Fibroblast of lung (primary cell): Measurements from ENCODE around the gene RETNLB.

Experiments used
- EZH2 ChIP-seq: IDR thresholded peaks from 2 replicates; pipeline ENCODE4 v1.5.1; 2012; ENCODE audit warnings: low read length, control low read depth, mild to moderate bottlenecking; ENCODE audit errors: missing control alignments
- TF ChIP-seq, protein P1 (sequence below), 2 donors: IDR thresholded peaks in 1 of 2; conservative IDR thresholded peaks in 1 of 2; 1 replicate in 1 of 2; 2 replicates in 1 of 2; pipeline ENCODE4 v1.5.1; 2011 to 2012; ENCODE audit warnings: low read length in 2 of 2, control low read depth in 1 of 2, inconsistent platforms in 1 of 2, low read depth in 1 of 2, mild to moderate bottlenecking in 1 of 2

DNA sequence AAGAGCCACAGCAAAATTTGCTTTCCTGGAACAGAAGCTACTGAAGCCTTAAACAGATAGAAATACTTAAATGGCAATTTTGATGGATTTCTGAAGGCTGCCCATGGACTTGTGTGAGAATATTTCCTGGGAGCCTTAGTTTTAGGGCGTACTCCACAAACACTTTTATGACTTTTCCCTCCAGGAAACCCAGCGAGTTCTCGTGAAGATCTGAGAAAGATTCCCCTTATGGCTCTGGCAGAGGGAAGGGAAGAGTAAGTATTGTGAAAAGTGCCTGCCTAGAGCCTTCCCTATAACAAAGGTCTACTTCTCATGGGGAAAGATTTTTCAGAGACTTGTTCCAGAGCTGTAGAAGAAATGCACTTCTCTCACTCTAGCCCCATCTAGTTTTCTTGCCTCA is 34.3 kb upstream of the RETNLB start:
- TF ChIP-seq, protein P1, sequence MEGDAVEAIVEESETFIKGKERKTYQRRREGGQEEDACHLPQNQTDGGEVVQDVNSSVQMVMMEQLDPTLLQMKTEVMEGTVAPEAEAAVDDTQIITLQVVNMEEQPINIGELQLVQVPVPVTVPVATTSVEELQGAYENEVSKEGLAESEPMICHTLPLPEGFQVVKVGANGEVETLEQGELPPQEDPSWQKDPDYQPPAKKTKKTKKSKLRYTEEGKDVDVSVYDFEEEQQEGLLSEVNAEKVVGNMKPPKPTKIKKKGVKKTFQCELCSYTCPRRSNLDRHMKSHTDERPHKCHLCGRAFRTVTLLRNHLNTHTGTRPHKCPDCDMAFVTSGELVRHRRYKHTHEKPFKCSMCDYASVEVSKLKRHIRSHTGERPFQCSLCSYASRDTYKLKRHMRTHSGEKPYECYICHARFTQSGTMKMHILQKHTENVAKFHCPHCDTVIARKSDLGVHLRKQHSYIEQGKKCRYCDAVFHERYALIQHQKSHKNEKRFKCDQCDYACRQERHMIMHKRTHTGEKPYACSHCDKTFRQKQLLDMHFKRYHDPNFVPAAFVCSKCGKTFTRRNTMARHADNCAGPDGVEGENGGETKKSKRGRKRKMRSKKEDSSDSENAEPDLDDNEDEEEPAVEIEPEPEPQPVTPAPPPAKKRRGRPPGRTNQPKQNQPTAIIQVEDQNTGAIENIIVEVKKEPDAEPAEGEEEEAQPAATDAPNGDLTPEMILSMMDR (conservative IDR thresholded peaks at IDR 0.05 in 1 of 2, IDR thresholded peaks at IDR 0.05 in 1 of 2; ENCODE audit: low read depth in 1 of 2, low read length in 2 of 2) = no peak
- no peak for TF ChIP-seq EZH2
